ENCODE measurements around the gene TMEM271. TPM values are rescaled to one million over a fixed set of nuclear protein-coding genes. Genes with fewer than 3 reads are reported as not detected.
"Not testable (repeated sequence)": the region's sequence is repeated elsewhere in the genome, so short reads cannot be mapped to it uniquely, and the experiment has no call there.

TMEM271 gene
- total RNA-seq, 2 donors from 2014 or later, result not detected

DNA sequence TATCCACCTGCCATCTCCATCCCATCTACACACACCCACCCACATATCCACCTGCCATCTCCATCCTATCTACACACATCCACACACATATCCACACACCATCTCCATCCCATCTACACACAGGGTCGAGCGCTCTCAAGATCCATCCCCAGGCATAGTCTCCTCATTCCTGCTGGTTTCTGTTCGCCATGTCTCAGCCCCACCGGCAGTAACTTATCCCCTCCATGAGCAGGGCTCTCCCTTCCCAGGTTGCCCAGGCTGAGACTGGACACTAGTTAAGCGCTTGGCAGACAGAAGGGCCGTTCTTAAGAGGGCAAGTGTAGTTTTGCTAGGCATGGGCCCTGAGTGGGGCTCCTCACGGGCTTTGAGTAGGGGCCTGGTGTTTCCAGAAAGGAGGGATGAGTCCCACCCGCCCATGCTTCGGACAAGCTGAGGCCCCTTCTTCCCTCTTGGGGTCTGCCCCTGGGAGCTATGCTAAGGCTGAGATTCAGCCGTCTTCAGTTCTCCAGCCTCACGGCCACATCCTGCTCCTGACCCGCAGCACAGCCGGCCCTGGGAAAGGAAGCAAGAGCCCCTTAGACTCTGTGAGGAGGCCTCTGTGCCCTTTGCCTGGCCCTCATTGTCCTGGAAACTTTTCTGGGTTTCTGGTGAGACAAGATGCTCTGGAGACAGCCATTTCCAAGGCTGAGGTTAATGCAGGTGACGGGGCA, 20.4 kb downstream of the TMEM271 start:
- H3K4me3 Mint-ChIP-seq, result no peak overlapping the region
- H3K27ac Mint-ChIP-seq, result no peak overlapping the region

DNA sequence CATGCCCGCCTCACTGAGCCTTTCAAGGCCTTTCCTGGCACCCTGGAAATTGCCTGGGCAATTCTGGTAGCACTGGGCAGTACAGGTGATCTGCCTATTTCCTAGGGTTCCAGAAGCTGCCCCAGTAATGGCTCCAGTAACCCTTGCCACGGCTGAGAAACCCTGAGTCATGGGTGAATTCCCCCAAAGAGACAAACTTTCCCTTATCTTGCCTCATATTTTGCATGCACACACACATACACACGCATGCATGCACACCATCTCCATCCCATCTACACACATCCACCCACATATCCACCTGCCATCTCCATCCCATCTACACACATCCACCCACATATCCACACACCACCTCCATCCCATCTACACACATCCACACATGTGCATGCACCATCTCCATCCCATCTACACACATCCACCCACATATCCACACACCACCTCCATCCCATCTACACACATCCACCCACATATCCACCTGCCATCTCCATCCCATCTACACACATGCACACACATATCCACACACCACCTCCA, 21.2 kb downstream of the TMEM271 start:
- H3K27ac Mint-ChIP-seq; H3K4me3 Mint-ChIP-seq; H3K9ac ChIP-seq (ENCODE audit: extremely low read depth, low read length, poor library complexity, severe bottlenecking); H3K27me3 ChIP-seq (ENCODE audit: control insufficient read depth, insufficient read depth, low read length, poor library complexity, severe bottlenecking); H3K36me3 ChIP-seq (ENCODE audit: control insufficient read depth, insufficient read depth, low read length); H3K4me1 Mint-ChIP-seq; H3K27ac ChIP-seq (ENCODE audit: low read depth, low read length); H3K27me3 Mint-ChIP-seq (ENCODE audit: insufficient read depth); H3K4me1 ChIP-seq (ENCODE audit: control insufficient read depth, insufficient read depth, low read length); DNase-seq; H3K4me3 ChIP-seq (ENCODE audit: low read length); H3K36me3 Mint-ChIP-seq (ENCODE audit: low read depth): not testable (repeated sequence)
- peaks cover 46% of the 10 kb centered on the region for H3K9me3 Mint-ChIP-seq
- peaks cover 10% of the 10 kb centered on the region for H3K9me3 ChIP-seq (ENCODE audit: control insufficient read depth, low read length)
- WGBS, 2 experiments (ENCODE audit: insufficient coverage in 1 of 2, insufficient read length in 1 of 2), result 77 to 79% methylated on average over 3 of the region's 3 CpGs

More for the DNA sequence above, 20.4 kb downstream of the TMEM271 start:
- no peaks in the 10 kb centered on the region for H3K36me3 Mint-ChIP-seq (ENCODE audit: low read depth)
- H3K27me3 Mint-ChIP-seq (ENCODE audit: insufficient read depth), result peaks cover 8% of the 10 kb centered on the region
- no peaks in the 10 kb centered on the region for H3K27me3 ChIP-seq (ENCODE audit: control insufficient read depth, insufficient read depth, low read length, poor library complexity, severe bottlenecking)
- H3K9me3 Mint-ChIP-seq, result peaks cover 48% of the 10 kb centered on the region
- no peak overlapping the region for H3K27ac ChIP-seq (ENCODE audit: low read depth, low read length)
- 87 to 90% methylated on average over 5 to 14 of the region's 14 CpGs for WGBS, 2 experiments (ENCODE audit: insufficient coverage in 1 of 2, insufficient read length in 1 of 2)
- H3K4me1 ChIP-seq (ENCODE audit: control insufficient read depth, insufficient read depth, low read length), result no peaks in the 10 kb centered on the region
- H3K36me3 ChIP-seq (ENCODE audit: control insufficient read depth, insufficient read depth, low read length), result no peaks in the 10 kb centered on the region
- peaks cover 10% of the 10 kb centered on the region for H3K9me3 ChIP-seq (ENCODE audit: control insufficient read depth, low read length)
- DNase-seq, result no peak
- TF ChIP-seq CTCF (conservative IDR thresholded peaks at IDR 0.05), result no peak
- H3K9ac ChIP-seq (ENCODE audit: extremely low read depth, low read length, poor library complexity, severe bottlenecking), result no peak overlapping the region
- no peaks in the 10 kb centered on the region for H3K4me1 Mint-ChIP-seq
- H3K4me3 ChIP-seq (ENCODE audit: low read length), result no peak overlapping the region

DNA sequence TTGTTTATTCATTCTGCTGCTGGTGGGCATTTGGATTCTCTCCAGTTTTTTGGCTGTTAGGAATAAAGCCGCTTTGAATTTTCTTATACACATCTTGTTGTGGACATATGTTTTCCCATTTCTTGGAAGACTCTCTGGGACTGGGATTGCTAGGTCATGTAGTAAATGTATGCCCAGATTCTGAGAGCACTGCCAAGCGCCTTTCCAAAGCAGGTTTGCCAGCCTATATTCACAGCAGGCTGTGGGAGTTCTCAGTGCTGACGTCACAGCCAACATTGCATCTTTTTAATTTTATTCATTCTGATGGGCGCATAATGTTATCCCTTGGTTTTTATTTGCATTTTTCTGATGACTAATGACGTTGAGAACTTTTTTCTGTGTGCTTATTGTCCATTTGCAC, 24.1 kb downstream of the TMEM271 start:
- Histone ChIP-seq H3K36me3 (ENCODE audit: control insufficient read depth, insufficient read depth, low read length) (no peaks in the 10 kb centered on the region), H3K4me3 (ENCODE audit: low read length) (no peak overlapping the region), H3K9ac (ENCODE audit: extremely low read depth, low read length, poor library complexity, severe bottlenecking) (no peak overlapping the region), H3K27me3 (ENCODE audit: control insufficient read depth, insufficient read depth, low read length, poor library complexity, severe bottlenecking) (no peaks in the 10 kb centered on the region), H3K4me1 (ENCODE audit: control insufficient read depth, insufficient read depth, low read length) (no peaks in the 10 kb centered on the region), H3K27ac (ENCODE audit: low read depth, low read length) (no peak overlapping the region), H3K9me3 (ENCODE audit: control insufficient read depth, low read length) (peaks cover 10% of the 10 kb centered on the region)
- Mint-ChIP-seq H3K27ac (no peak overlapping the region), H3K4me3 (no peak overlapping the region), H3K9me3 (peaks cover 39% of the 10 kb centered on the region), H3K36me3 (ENCODE audit: low read depth) (no peaks in the 10 kb centered on the region), H3K4me1 (no peaks in the 10 kb centered on the region), H3K27me3 (ENCODE audit: insufficient read depth) (peaks cover 6% of the 10 kb centered on the region)
- no peak for DNase-seq
- TF ChIP-seq CTCF (conservative IDR thresholded peaks at IDR 0.05), result no peak
- 76 to 83% methylated on average over 5 of the region's 5 CpGs for WGBS, 2 experiments (ENCODE audit: insufficient coverage in 1 of 2, insufficient read length in 1 of 2)

DNA sequence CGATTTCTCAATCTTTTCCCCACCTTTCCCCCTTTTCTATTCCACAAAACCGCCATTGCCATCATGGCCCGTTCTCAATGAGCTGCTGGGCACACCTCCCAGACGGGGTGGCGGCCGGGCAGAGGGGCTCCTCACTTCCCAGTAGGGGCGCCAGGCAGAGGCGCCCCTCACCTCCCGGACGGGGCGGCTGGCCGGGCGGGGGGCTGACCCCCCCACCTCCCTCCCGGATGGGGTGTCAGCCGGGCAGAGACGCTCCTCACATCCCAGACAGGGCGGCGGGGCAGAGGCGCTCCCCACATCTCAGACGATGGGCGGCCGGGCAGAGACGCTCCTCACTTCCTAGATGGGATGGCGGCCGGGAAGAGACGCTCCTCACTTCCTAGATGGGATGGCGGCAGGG, 25.8 kb downstream of the TMEM271 start:
- not testable (repeated sequence) for H3K9ac ChIP-seq (ENCODE audit: extremely low read depth, low read length, poor library complexity, severe bottlenecking); DNase-seq; H3K36me3 ChIP-seq (ENCODE audit: control insufficient read depth, insufficient read depth, low read length); H3K4me1 ChIP-seq (ENCODE audit: control insufficient read depth, insufficient read depth, low read length); H3K4me3 ChIP-seq (ENCODE audit: low read length); H3K27me3 ChIP-seq (ENCODE audit: control insufficient read depth, insufficient read depth, low read length, poor library complexity, severe bottlenecking); H3K27ac ChIP-seq (ENCODE audit: low read depth, low read length); H3K4me3 Mint-ChIP-seq; H3K4me1 Mint-ChIP-seq; H3K27ac Mint-ChIP-seq; H3K36me3 Mint-ChIP-seq (ENCODE audit: low read depth)
- H3K9me3 Mint-ChIP-seq, result peaks cover 28% of the 10 kb centered on the region
- H3K27me3 Mint-ChIP-seq (ENCODE audit: insufficient read depth), result peaks cover 16% of the 10 kb centered on the region
- 94 to 100% methylated on average over 1 to 21 of the region's 27 CpGs for WGBS, 2 experiments (ENCODE audit: insufficient coverage in 1 of 2, insufficient read length in 1 of 2)
- H3K9me3 ChIP-seq (ENCODE audit: control insufficient read depth, low read length), result peaks cover 10% of the 10 kb centered on the region
